Measurements from ENCODE around the gene PAQR5.

PAQR5 gene

GRCh38 chr15:69405110-69405509 is 106.4 kb downstream of the PAQR5 start:
- no peak for FAIRE-seq
- TF ChIP-seq TAF1 (IDR thresholded peaks at IDR 0.05; ENCODE audit: borderline replicate concordance, low read depth, low read length) = no peak
- TF ChIP-seq POLR2A (IDR thresholded peaks at IDR 0.05; ENCODE audit: low read depth, low read length) = no peak
- no peak for TF ChIP-seq POLR2AphosphoS5 (IDR thresholded peaks at IDR 0.05; ENCODE audit: low read depth, low read length)
- DNase-seq (ENCODE audit: insufficient read length) = no peak

- FAIRE-seq (no peak), DNase-seq (ENCODE audit: insufficient read length) (no peak)
- TF ChIP-seq POLR2AphosphoS5 (IDR thresholded peaks at IDR 0.05; ENCODE audit: low read depth, low read length) (no peak), TAF1 (IDR thresholded peaks at IDR 0.05; ENCODE audit: borderline replicate concordance, low read depth, low read length) (no peak), POLR2A (IDR thresholded peaks at IDR 0.05; ENCODE audit: low read depth, low read length) (no peak)
These were observed 109.1 kb downstream of the PAQR5 start for GRCh38 chr15:69407719-69408400.

- FAIRE-seq (no peak), DNase-seq (ENCODE audit: insufficient read length) (no peak)
- TF ChIP-seq POLR2AphosphoS5 (IDR thresholded peaks at IDR 0.05; ENCODE audit: low read depth, low read length) = no peak
- no peak for TF ChIP-seq POLR2A (IDR thresholded peaks at IDR 0.05; ENCODE audit: low read depth, low read length)
- TF ChIP-seq TAF1 (IDR thresholded peaks at IDR 0.05; ENCODE audit: borderline replicate concordance, low read depth, low read length) = no peak
These were observed 110.1 kb downstream of the PAQR5 start for GRCh38 chr15:69408841-69409240.

GRCh38 chr15:69410248-69410874 is 111.6 kb downstream of the PAQR5 start:
- TF ChIP-seq TAF1 (IDR thresholded peaks at IDR 0.05; ENCODE audit: borderline replicate concordance, low read depth, low read length) (no peak), POLR2A (IDR thresholded peaks at IDR 0.05; ENCODE audit: low read depth, low read length) (no peak), POLR2AphosphoS5 (IDR thresholded peaks at IDR 0.05; ENCODE audit: low read depth, low read length) (no peak)
- DNase-seq (ENCODE audit: insufficient read length) = no peak
- peak; percentile 65 for FAIRE-seq

- TF ChIP-seq POLR2A (IDR thresholded peaks at IDR 0.05; ENCODE audit: low read depth, low read length) = no peak
- TF ChIP-seq TAF1 (IDR thresholded peaks at IDR 0.05; ENCODE audit: borderline replicate concordance, low read depth, low read length) = no peak
- TF ChIP-seq POLR2AphosphoS5 (IDR thresholded peaks at IDR 0.05; ENCODE audit: low read depth, low read length) = no peak
- DNase-seq (ENCODE audit: insufficient read length) (no peak), FAIRE-seq (no peak)
These were observed 113.6 kb downstream of the PAQR5 start for GRCh38 chr15:69412274-69412673.

- FAIRE-seq = no peak
- TF ChIP-seq TAF1 (IDR thresholded peaks at IDR 0.05; ENCODE audit: borderline replicate concordance, low read depth, low read length) = no peak
- TF ChIP-seq POLR2A (IDR thresholded peaks at IDR 0.05; ENCODE audit: low read depth, low read length) = no peak
- TF ChIP-seq POLR2AphosphoS5 (IDR thresholded peaks at IDR 0.05; ENCODE audit: low read depth, low read length) = no peak
- no peak for DNase-seq (ENCODE audit: insufficient read length)
These were observed 114.0 kb downstream of the PAQR5 start for GRCh38 chr15:69412701-69413100.

- FAIRE-seq (peak; percentile 94), DNase-seq (ENCODE audit: insufficient read length) (peak; percentile 95)
- no peak for TF ChIP-seq TAF1 (IDR thresholded peaks at IDR 0.05; ENCODE audit: borderline replicate concordance, low read depth, low read length)
- TF ChIP-seq POLR2A (IDR thresholded peaks at IDR 0.05; ENCODE audit: low read depth, low read length) = peak; percentile 59; the same call in 1 of the 2 replicates
These were observed 115.3 kb downstream of the PAQR5 start, which contains the start of gene KIF23 for GRCh38 chr15:69413822-69414700. Gene KIF23, plus strand, starts transcription at chr15:69414349. Its CDS starts 117 bp downstream, at chr15:69414466.

GRCh38 chr15:69414701-69415167 is 116.0 kb downstream of the PAQR5 start:
- FAIRE-seq (no peak), DNase-seq (ENCODE audit: insufficient read length) (no peak)
- no peak for TF ChIP-seq POLR2AphosphoS5 (IDR thresholded peaks at IDR 0.05; ENCODE audit: low read depth, low read length)
- TF ChIP-seq POLR2A (IDR thresholded peaks at IDR 0.05; ENCODE audit: low read depth, low read length) = no peak; the same call in 1 of the 2 replicates
- no peak for TF ChIP-seq TAF1 (IDR thresholded peaks at IDR 0.05; ENCODE audit: borderline replicate concordance, low read depth, low read length)

- DNase-seq (ENCODE audit: insufficient read length) = no peak
- FAIRE-seq = no peak
- TF ChIP-seq POLR2AphosphoS5 (IDR thresholded peaks at IDR 0.05; ENCODE audit: low read depth, low read length) = no peak
- TF ChIP-seq TAF1 (IDR thresholded peaks at IDR 0.05; ENCODE audit: borderline replicate concordance, low read depth, low read length) = no peak
- TF ChIP-seq POLR2A (IDR thresholded peaks at IDR 0.05; ENCODE audit: low read depth, low read length) = no peak
These were observed 116.7 kb downstream of the PAQR5 start for GRCh38 chr15:69415381-69415780.

- no peak for FAIRE-seq
- TF ChIP-seq POLR2AphosphoS5 (IDR thresholded peaks at IDR 0.05; ENCODE audit: low read depth, low read length) (no peak), POLR2A (IDR thresholded peaks at IDR 0.05; ENCODE audit: low read depth, low read length) (no peak), TAF1 (IDR thresholded peaks at IDR 0.05; ENCODE audit: borderline replicate concordance, low read depth, low read length) (no peak)
These were observed 118.9 kb downstream of the PAQR5 start for GRCh38 chr15:69417581-69417980.

GRCh38 chr15:69421498-69421897 is 122.8 kb downstream of the PAQR5 start:
- DNase-seq (ENCODE audit: insufficient read length) (no peak), FAIRE-seq (no peak)
- TF ChIP-seq POLR2A (IDR thresholded peaks at IDR 0.05; ENCODE audit: low read depth, low read length) = no peak
- no peak for TF ChIP-seq POLR2AphosphoS5 (IDR thresholded peaks at IDR 0.05; ENCODE audit: low read depth, low read length)
- TF ChIP-seq TAF1 (IDR thresholded peaks at IDR 0.05; ENCODE audit: borderline replicate concordance, low read depth, low read length) = no peak

More at GRCh38 chr15:69417581-69417980, 118.9 kb downstream of the PAQR5 start:
- DNase-seq (ENCODE audit: insufficient read length) = no peak
